Osteoblast (primary cell): Measurements from ENCODE around the gene PRCD. TPM values are rescaled to one million over a fixed set of nuclear protein-coding genes. Genes with fewer than 3 reads are reported as not detected.

ENCODE experiments used
- DNase-seq: peaks from one replicate; pipeline ENCODE4 v3.0.0; 2011; ENCODE audit warnings: low spot score, mixed read lengths; ENCODE audit not compliant: insufficient read length; ENCODE audit errors: missing footprints
- H2AFZ ChIP-seq: 2 replicates; pipeline ENCODE4 v1.6.0; 2011; ENCODE audit warnings: mild to moderate bottlenecking, low read length
- H3K27ac ChIP-seq: 2 replicates; pipeline ENCODE4 v1.5.1; 2011; ENCODE audit warnings: mild to moderate bottlenecking, low read depth, low read length, moderate library complexity
- H3K27me3 ChIP-seq: 2 replicates; pipeline ENCODE4 v1.6.0; 2012; ENCODE audit warnings: mild to moderate bottlenecking, control low read depth, inconsistent platforms, low read length, moderate library complexity; ENCODE audit not compliant: insufficient read depth
- H3K36me3 ChIP-seq: 2 replicates; pipeline ENCODE4 v1.5.1; 2011; ENCODE audit warnings: mild to moderate bottlenecking, low read length, control low read depth, moderate library complexity; ENCODE audit not compliant: insufficient read depth
- H3K4me1 ChIP-seq: 2 replicates; pipeline ENCODE4 v1.5.1; 2011; ENCODE audit warnings: mild to moderate bottlenecking, low read length, control low read depth, moderate library complexity; ENCODE audit not compliant: insufficient read depth
- H3K4me2 ChIP-seq: 2 replicates; pipeline ENCODE4 v1.6.0; 2011; ENCODE audit warnings: mild to moderate bottlenecking, low read length; ENCODE audit not compliant: insufficient read depth
- H3K4me3 ChIP-seq: fragments of 200-600 bp; sonication (generic); 3 replicates; pipeline ENCODE4 v1.5.1; 2012; ENCODE audit warnings: mild to moderate bottlenecking, low read length, inconsistent platforms; ENCODE audit not compliant: insufficient read depth
- H3K79me2 ChIP-seq: 2 replicates; pipeline ENCODE4 v1.6.0; 2012; ENCODE audit warnings: mild to moderate bottlenecking, low read length, control low read depth, inconsistent platforms; ENCODE audit not compliant: insufficient read depth
- H3K9me3 ChIP-seq: 2 replicates; pipeline ENCODE4 v1.5.1; 2011; ENCODE audit warnings: low read depth, low read length, control low read depth
- H4K20me1 ChIP-seq: 2 replicates; pipeline ENCODE4 v1.6.0; 2012; ENCODE audit warnings: mild to moderate bottlenecking, low read length, control low read depth; ENCODE audit not compliant: insufficient read depth
- total RNA-seq: library from RNA; depleted of rRNA; stranded (reverse); fragments of >200 nt; gene quantifications from 2 replicates; pipeline ENCODE4 v1.2.3, GENCODE V29; 2012
- TF ChIP-seq, protein P1 (sequence below): IDR thresholded peaks from 2 replicates; pipeline ENCODE4 v1.5.1; 2011; ENCODE audit warnings: mild to moderate bottlenecking, low read depth, low read length, moderate library complexity; ENCODE audit errors: extremely low read depth

Gene PRCD
- total RNA-seq, 1 donor, result 4.0 TPM

GRCh38 chr17:76551685-76552084, 11.8 kb downstream of the PRCD start:
- Histone ChIP-seq H3K4me1 (peaks cover 22% of the 10 kb centered on the region), H2AFZ (no peak overlapping the region), H3K4me3 (no peak overlapping the region), H3K27me3 (no peaks in the 10 kb centered on the region), H3K79me2 (peaks cover 3% of the 10 kb centered on the region), H3K4me2 (no peak overlapping the region), H3K27ac (no peak overlapping the region), H4K20me1 (no peaks in the 10 kb centered on the region), H3K9me3 (no peaks in the 10 kb centered on the region), H3K36me3 (no peaks in the 10 kb centered on the region)
- DNase-seq, result no peak
- TF ChIP-seq, protein P1, sequence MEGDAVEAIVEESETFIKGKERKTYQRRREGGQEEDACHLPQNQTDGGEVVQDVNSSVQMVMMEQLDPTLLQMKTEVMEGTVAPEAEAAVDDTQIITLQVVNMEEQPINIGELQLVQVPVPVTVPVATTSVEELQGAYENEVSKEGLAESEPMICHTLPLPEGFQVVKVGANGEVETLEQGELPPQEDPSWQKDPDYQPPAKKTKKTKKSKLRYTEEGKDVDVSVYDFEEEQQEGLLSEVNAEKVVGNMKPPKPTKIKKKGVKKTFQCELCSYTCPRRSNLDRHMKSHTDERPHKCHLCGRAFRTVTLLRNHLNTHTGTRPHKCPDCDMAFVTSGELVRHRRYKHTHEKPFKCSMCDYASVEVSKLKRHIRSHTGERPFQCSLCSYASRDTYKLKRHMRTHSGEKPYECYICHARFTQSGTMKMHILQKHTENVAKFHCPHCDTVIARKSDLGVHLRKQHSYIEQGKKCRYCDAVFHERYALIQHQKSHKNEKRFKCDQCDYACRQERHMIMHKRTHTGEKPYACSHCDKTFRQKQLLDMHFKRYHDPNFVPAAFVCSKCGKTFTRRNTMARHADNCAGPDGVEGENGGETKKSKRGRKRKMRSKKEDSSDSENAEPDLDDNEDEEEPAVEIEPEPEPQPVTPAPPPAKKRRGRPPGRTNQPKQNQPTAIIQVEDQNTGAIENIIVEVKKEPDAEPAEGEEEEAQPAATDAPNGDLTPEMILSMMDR, result no peak

- Histone ChIP-seq H4K20me1 (no peaks in the 10 kb centered on the region), H3K9me3 (no peaks in the 10 kb centered on the region), H3K27me3 (no peaks in the 10 kb centered on the region), H3K36me3 (no peaks in the 10 kb centered on the region), H3K27ac (no peak overlapping the region), H3K4me2 (no peak overlapping the region), H2AFZ (no peak overlapping the region), H3K79me2 (peaks cover 17% of the 10 kb centered on the region), H3K4me3 (no peak overlapping the region), H3K4me1 (peaks cover 14% of the 10 kb centered on the region)
- no peak for DNase-seq
- TF ChIP-seq, protein P1, result no peak
Observed at GRCh38 chr17:76553178-76553908, 13.5 kb downstream of the PRCD start.

DNA sequence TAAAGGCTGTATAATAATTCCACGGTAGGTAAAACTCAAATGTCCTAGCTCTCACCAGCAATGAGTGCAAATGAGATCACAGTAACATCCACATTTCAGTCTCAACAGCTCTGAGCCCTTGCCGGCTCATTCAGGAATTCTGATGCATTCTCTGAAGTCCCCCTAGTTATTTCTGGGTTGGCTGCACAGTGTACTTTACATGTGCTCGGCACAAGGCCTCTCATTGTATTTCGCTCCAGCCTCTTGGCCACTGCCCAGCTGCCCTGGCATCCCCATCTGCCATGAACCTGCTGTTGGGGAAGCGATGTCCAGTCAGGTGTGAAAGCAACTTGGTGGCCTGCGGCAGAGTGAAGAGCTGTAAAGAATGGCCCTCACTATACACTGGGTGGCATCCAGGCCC, 14.3 kb downstream of the PRCD start:
- Histone ChIP-seq H3K4me2 (no peak overlapping the region), H2AFZ (no peak overlapping the region), H4K20me1 (peaks cover 7% of the 10 kb centered on the region), H3K36me3 (no peaks in the 10 kb centered on the region), H3K4me3 (no peak overlapping the region), H3K27me3 (no peaks in the 10 kb centered on the region), H3K9me3 (no peaks in the 10 kb centered on the region), H3K4me1 (peaks cover 20% of the 10 kb centered on the region), H3K79me2 (peaks cover 25% of the 10 kb centered on the region), H3K27ac (no peak overlapping the region)
- TF ChIP-seq, protein P1, result no peak
- DNase-seq, result no peak

DNA sequence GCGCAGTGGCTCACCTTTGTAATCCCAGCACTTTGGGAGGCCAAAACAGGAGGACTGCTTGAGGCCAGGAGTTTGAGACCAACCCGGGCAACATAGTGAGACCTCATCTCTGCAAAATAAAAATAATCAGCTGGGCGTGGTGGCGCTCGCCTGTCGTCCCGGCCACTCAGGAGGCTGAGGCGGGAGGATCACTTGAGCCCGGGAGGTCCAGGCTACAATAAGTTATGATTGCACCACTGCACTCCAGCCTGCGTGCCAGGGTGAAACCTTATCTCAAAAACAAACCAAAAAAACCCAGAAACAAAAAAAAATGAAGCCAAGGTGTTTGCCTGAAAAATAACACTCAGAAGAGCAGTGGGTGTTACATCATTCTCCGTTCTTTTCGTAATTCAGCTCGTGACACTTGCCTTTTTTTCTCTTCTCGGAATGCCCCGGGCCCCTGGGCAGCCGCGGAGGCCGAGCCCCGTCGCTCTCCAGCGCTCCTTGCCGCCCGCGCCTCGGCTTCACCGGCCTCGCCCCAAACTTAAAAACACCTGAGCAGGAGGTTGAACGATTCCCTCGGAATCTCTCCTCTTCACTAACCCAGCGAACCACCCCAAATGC, 17.0 kb downstream of the PRCD start:
- peaks cover 31% of the 10 kb centered on the region for H4K20me1 ChIP-seq
- peak overlapping the region; percentile 98 for H3K27ac ChIP-seq
- peak overlapping the region; percentile 97 for H3K4me3 ChIP-seq
- peaks cover 37% of the 10 kb centered on the region for H3K4me1 ChIP-seq
- TF ChIP-seq, protein P1, result no peak
- H3K36me3 ChIP-seq, result peaks cover 18% of the 10 kb centered on the region
- H3K79me2 ChIP-seq, result peaks cover 48% of the 10 kb centered on the region
- no peaks in the 10 kb centered on the region for H3K27me3 ChIP-seq
- DNase-seq, result peak; percentile 17
- peak overlapping the region; percentile 96 for H2AFZ ChIP-seq
- no peaks in the 10 kb centered on the region for H3K9me3 ChIP-seq
- H3K4me2 ChIP-seq, result peak overlapping the region; percentile 94
